Stimulated activated CD4-positive, alpha-beta T cell treated with anti-CD3 and anti-CD28 coated beads, TNF-alpha, amount 100 ng/mL, for 1 hour (primary cell): ENCODE data around the gene KIRREL3.
"Not testable (repeated sequence)": the region's sequence is repeated elsewhere in the genome, so short reads cannot be mapped to it uniquely, and the experiment has no call there.

ENCODE experiments used
- DNase-seq, 3 donors: peaks; one replicate each; pipeline ENCODE4 v3.0.0-alpha.2; 2020; ENCODE audit warnings: low read depth in 3 of 3, low spot score in 1 of 3

The KIRREL3 gene

GRCh38 chr11:126413843-126414405, 586.6 kb downstream of the KIRREL3 start:
- no peak for DNase-seq

- DNase-seq = no peak
Measured at GRCh38 chr11:126413426-126413825, 587.1 kb downstream of the KIRREL3 start.

GRCh38 chr11:126411971-126412381, 588.6 kb downstream of the KIRREL3 start:
- DNase-seq = no peak

- DNase-seq = no peak
Measured at GRCh38 chr11:126410649-126411048, 589.9 kb downstream of the KIRREL3 start.

- DNase-seq = no peak
Measured at GRCh38 chr11:126409620-126409985, 591.0 kb downstream of the KIRREL3 start.

- DNase-seq = no peak
Measured at GRCh38 chr11:126408901-126409619, 591.5 kb downstream of the KIRREL3 start.

- DNase-seq = no peak
Measured at GRCh38 chr11:126408496-126408895, 592.1 kb downstream of the KIRREL3 start.

- no peak for DNase-seq
Measured at GRCh38 chr11:126407682-126408288, 592.8 kb downstream of the KIRREL3 start.

- DNase-seq = no peak
Measured at GRCh38 chr11:126407101-126407521, 593.5 kb downstream of the KIRREL3 start.

GRCh38 chr11:126406368-126406767, 594.2 kb downstream of the KIRREL3 start:
- no peak for DNase-seq

- no peak for DNase-seq
Measured at GRCh38 chr11:126405906-126406305, 594.7 kb downstream of the KIRREL3 start.

GRCh38 chr11:126405374-126405773, 595.2 kb downstream of the KIRREL3 start:
- no peak for DNase-seq

- no peak for DNase-seq
Measured at GRCh38 chr11:126404367-126404766, 596.2 kb downstream of the KIRREL3 start.

GRCh38 chr11:126403658-126404057, 596.9 kb downstream of the KIRREL3 start:
- no peak for DNase-seq

GRCh38 chr11:126403022-126403581, 597.5 kb downstream of the KIRREL3 start:
- DNase-seq = no peak

GRCh38 chr11:126400479-126400878, 600.1 kb downstream of the KIRREL3 start:
- DNase-seq = no peak

- DNase-seq = no peak
Measured at GRCh38 chr11:126400019-126400418, 600.6 kb downstream of the KIRREL3 start.

- no peak for DNase-seq
Measured at GRCh38 chr11:126398721-126399120, 601.8 kb downstream of the KIRREL3 start.

GRCh38 chr11:126398296-126398695, 602.3 kb downstream of the KIRREL3 start:
- DNase-seq = no peak

- no peak for DNase-seq
Measured at GRCh38 chr11:126396965-126397364, 603.6 kb downstream of the KIRREL3 start.

GRCh38 chr11:126396266-126396665, 604.3 kb downstream of the KIRREL3 start:
- not testable (repeated sequence) for DNase-seq

GRCh38 chr11:126395784-126396183, 604.8 kb downstream of the KIRREL3 start:
- DNase-seq = not testable (repeated sequence)
